PC-9 (cell line): ENCODE data around the gene ZGLP1.

ENCODE experiments used
- EZH2 ChIP-seq: fragments of 200-600 bp; sonication (generic); IDR thresholded peaks from 2 replicates; pipeline ENCODE4 v1.8.0; 2017; ENCODE audit warnings: antibody characterized with exemption, low read depth
- TF ChIP-seq, protein P1 (sequence below): fragments of 200-600 bp; sonication (generic); conservative IDR thresholded peaks from 2 replicates; pipeline ENCODE4 v1.6.1; 2017; ENCODE audit warnings: mixed run types, antibody characterized with exemption, mild to moderate bottlenecking, moderate library complexity

DNA sequence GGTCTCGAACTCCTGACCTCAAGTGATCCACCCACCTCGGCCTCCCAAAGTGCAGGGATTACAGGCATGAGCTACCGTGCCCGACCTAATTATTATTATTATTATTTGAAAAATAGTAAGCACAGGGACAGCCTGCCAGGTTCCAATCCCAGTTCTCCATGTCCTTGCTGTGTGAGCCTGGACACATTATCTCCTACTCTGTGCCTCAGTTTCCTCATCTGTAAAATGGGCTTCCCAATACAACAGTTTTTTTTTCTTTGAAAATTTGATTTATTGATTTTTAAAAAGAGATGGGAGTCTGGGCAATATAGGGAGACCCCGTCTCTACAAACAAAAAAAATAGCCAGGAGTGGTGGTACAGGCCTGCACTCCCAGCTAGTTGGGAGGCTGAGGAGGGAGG lies 3.3 kb downstream of the ZGLP1 start:
- TF ChIP-seq, protein P1, sequence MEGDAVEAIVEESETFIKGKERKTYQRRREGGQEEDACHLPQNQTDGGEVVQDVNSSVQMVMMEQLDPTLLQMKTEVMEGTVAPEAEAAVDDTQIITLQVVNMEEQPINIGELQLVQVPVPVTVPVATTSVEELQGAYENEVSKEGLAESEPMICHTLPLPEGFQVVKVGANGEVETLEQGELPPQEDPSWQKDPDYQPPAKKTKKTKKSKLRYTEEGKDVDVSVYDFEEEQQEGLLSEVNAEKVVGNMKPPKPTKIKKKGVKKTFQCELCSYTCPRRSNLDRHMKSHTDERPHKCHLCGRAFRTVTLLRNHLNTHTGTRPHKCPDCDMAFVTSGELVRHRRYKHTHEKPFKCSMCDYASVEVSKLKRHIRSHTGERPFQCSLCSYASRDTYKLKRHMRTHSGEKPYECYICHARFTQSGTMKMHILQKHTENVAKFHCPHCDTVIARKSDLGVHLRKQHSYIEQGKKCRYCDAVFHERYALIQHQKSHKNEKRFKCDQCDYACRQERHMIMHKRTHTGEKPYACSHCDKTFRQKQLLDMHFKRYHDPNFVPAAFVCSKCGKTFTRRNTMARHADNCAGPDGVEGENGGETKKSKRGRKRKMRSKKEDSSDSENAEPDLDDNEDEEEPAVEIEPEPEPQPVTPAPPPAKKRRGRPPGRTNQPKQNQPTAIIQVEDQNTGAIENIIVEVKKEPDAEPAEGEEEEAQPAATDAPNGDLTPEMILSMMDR = no peak
- TF ChIP-seq EZH2 = no peak
